Subcutaneous abdominal adipose tissue (tissue), 5 donors: Measurements from ENCODE around the gene ZSWIM6.

ENCODE experiments used
- H3K27ac ChIP-seq: one replicate; pipeline ENCODE4 v1.7.0; 2013; ENCODE audit warnings: low read depth, mild to moderate bottlenecking, inconsistent platforms, low read length, moderate library complexity
- H3K27me3 ChIP-seq, 5 donors: one replicate each; pipeline ENCODE4 v1.7.0; 2013; ENCODE audit warnings: low read length in 5 of 5, inconsistent platforms in 1 of 5; ENCODE audit not compliant: control insufficient read depth in 5 of 5, insufficient read depth in 4 of 5
- H3K36me3 ChIP-seq, 5 donors: one replicate each; pipeline ENCODE4 v1.7.0; 2013; ENCODE audit warnings: low read length in 5 of 5; ENCODE audit not compliant: control insufficient read depth in 5 of 5, insufficient read depth in 5 of 5
- H3K4me1 ChIP-seq, 5 donors: one replicate each; pipeline ENCODE4 v1.7.0; 2013; ENCODE audit warnings: low read length in 5 of 5, mild to moderate bottlenecking in 3 of 5, moderate library complexity in 1 of 5; ENCODE audit not compliant: control insufficient read depth in 5 of 5, insufficient read depth in 5 of 5
- H3K4me3 ChIP-seq, 5 donors: one replicate each; pipeline ENCODE4 v1.7.0; 2013; ENCODE audit warnings: low read length in 5 of 5, low read depth in 1 of 5
- H3K9ac ChIP-seq, 5 donors: one replicate each; pipeline ENCODE4 v1.7.0; 2013; ENCODE audit warnings: low read length in 5 of 5, mild to moderate bottlenecking in 4 of 5, moderate library complexity in 3 of 5
- H3K9me3 ChIP-seq, 5 donors: one replicate each; pipeline ENCODE4 v1.7.0; 2013; ENCODE audit warnings: low read length in 5 of 5; ENCODE audit not compliant: control insufficient read depth in 5 of 5
- donor health status: healthy.
- donor health status: healthy.
- donor health status: healthy.
- donor health status: healthy.
- donor health status: healthy.

Gene ZSWIM6

GRCh38 chr5:61344187-61344944 is 12.3 kb downstream of the ZSWIM6 start:
- Histone ChIP-seq H3K36me3 (no peaks in the 10 kb centered on the region), H3K4me1 (peaks cover 5 to 27% (median 22%) of the 10 kb centered on the region in 5 donors), H3K9ac (no peak overlapping the region), H3K27ac (no peak overlapping the region), H3K4me3 (no peak overlapping the region), H3K27me3 (no peaks in the 10 kb centered on the region), H3K9me3 (no peaks in the 10 kb centered on the region)

- no peaks in the 10 kb centered on the region for H3K27me3 ChIP-seq
- H3K4me1 ChIP-seq, result peaks cover 5 to 27% (median 22%) of the 10 kb centered on the region in 5 donors
- H3K27ac ChIP-seq, result no peak overlapping the region
- H3K9me3 ChIP-seq, result no peaks in the 10 kb centered on the region
- no peak overlapping the region for H3K4me3 ChIP-seq
- no peaks in the 10 kb centered on the region for H3K36me3 ChIP-seq
- H3K9ac ChIP-seq, result no peak overlapping the region
Measured at GRCh38 chr5:61346511-61346910, 14.5 kb downstream of the ZSWIM6 start.

GRCh38 chr5:61347080-61347479 is 15.0 kb downstream of the ZSWIM6 start:
- Histone ChIP-seq H3K9me3 (no peaks in the 10 kb centered on the region), H3K36me3 (no peaks in the 10 kb centered on the region), H3K9ac (no peak overlapping the region), H3K4me1 (peaks cover 5 to 29% (median 27%) of the 10 kb centered on the region in 5 donors), H3K27ac (no peak overlapping the region), H3K27me3 (no peaks in the 10 kb centered on the region), H3K4me3 (no peak overlapping the region)

- Histone ChIP-seq H3K27me3 (no peaks in the 10 kb centered on the region), H3K9ac (no peak overlapping the region), H3K27ac (no peak overlapping the region), H3K4me3 (no peak overlapping the region), H3K9me3 (no peaks in the 10 kb centered on the region), H3K36me3 (no peaks in the 10 kb centered on the region), H3K4me1 (peaks cover 5 to 40% (median 30%) of the 10 kb centered on the region in 5 donors)
Measured at GRCh38 chr5:61348447-61348846, 16.4 kb downstream of the ZSWIM6 start.

GRCh38 chr5:61349935-61350334 is 17.9 kb downstream of the ZSWIM6 start:
- Histone ChIP-seq H3K27ac (no peak overlapping the region), H3K9ac (no peak overlapping the region), H3K27me3 (no peaks in the 10 kb centered on the region), H3K4me3 (no peak overlapping the region), H3K4me1 (peaks cover 0 to 28% (median 18%) of the 10 kb centered on the region in 5 donors), H3K36me3 (no peaks in the 10 kb centered on the region), H3K9me3 (no peaks in the 10 kb centered on the region)

GRCh38 chr5:61350535-61350934 is 18.5 kb downstream of the ZSWIM6 start:
- Histone ChIP-seq H3K27ac (no peak overlapping the region), H3K4me3 (no peak overlapping the region), H3K9me3 (no peaks in the 10 kb centered on the region), H3K27me3 (no peaks in the 10 kb centered on the region), H3K9ac (no peak overlapping the region), H3K4me1 (peaks cover 0 to 28% (median 18%) of the 10 kb centered on the region in 5 donors), H3K36me3 (no peaks in the 10 kb centered on the region)

- Histone ChIP-seq H3K9ac (no peak overlapping the region), H3K36me3 (no peaks in the 10 kb centered on the region), H3K4me3 (no peak overlapping the region), H3K27ac (no peak overlapping the region), H3K9me3 (no peaks in the 10 kb centered on the region), H3K4me1 (peaks cover 0 to 28% (median 15%) of the 10 kb centered on the region in 5 donors), H3K27me3 (no peaks in the 10 kb centered on the region)
Measured at GRCh38 chr5:61351733-61352132, 19.7 kb downstream of the ZSWIM6 start.

- H3K27ac ChIP-seq, result no peak overlapping the region
- no peaks in the 10 kb centered on the region for H3K27me3 ChIP-seq
- H3K9ac ChIP-seq, result no peak overlapping the region
- peaks cover 0 to 2% (median under 1%) of the 10 kb centered on the region in 5 donors for H3K9me3 ChIP-seq
- H3K4me1 ChIP-seq, result peaks cover 0 to 24% (median 10%) of the 10 kb centered on the region in 5 donors
- H3K36me3 ChIP-seq, result no peaks in the 10 kb centered on the region
- H3K4me3 ChIP-seq, result no peak overlapping the region
Measured at GRCh38 chr5:61352180-61352579, 20.1 kb downstream of the ZSWIM6 start.

- peaks cover 0 to 5% (median 3%) of the 10 kb centered on the region in 5 donors for H3K9me3 ChIP-seq
- no peak overlapping the region for H3K4me3 ChIP-seq
- H3K27ac ChIP-seq, result no peak overlapping the region
- H3K9ac ChIP-seq, result no peak overlapping the region
- H3K4me1 ChIP-seq, result peaks cover 0 to 24% (median 8%) of the 10 kb centered on the region in 5 donors
- no peaks in the 10 kb centered on the region for H3K27me3 ChIP-seq
- H3K36me3 ChIP-seq, result no peaks in the 10 kb centered on the region
Measured at GRCh38 chr5:61352612-61353156, 20.6 kb downstream of the ZSWIM6 start.

- peaks cover 0 to 24% (median 8%) of the 10 kb centered on the region in 5 donors for H3K4me1 ChIP-seq
- no peak overlapping the region for H3K27ac ChIP-seq
- H3K9me3 ChIP-seq, result peaks cover 0 to 9% (median 5%) of the 10 kb centered on the region in 5 donors
- H3K27me3 ChIP-seq, result no peaks in the 10 kb centered on the region
- H3K4me3 ChIP-seq, result no peak overlapping the region
- no peaks in the 10 kb centered on the region for H3K36me3 ChIP-seq
- no peak overlapping the region for H3K9ac ChIP-seq
Measured at GRCh38 chr5:61353293-61353692, 21.2 kb downstream of the ZSWIM6 start.
